K562 (cell line): Measurements from ENCODE around the gene CCDC88C. TPM values are rescaled to one million over a fixed set of nuclear protein-coding genes. Genes with fewer than 3 reads are reported as not detected.

Source experiments
- ATAC-seq: fragments of 200-7000 bp; cut with Tn5 transposase; 3 replicates; pipeline ENCODE4 v1.9.1; 2020; ENCODE audit warnings: moderate library complexity
- BruUV-seq: library from RNA; stranded (reverse); fragments of 400-500 nt; replicated peaks from 2 replicates; lab custom pipeline; 2021; lab: Mats Ljungman, UMichigan
- CTCF ChIA-PET: fragments of 300-600 bp; formaldehyde crosslinking; extraction: SDS; loops from one replicate; lab custom pipeline; 2021; ENCODE audit warnings: low intra/inter-chr PET ratio; lab: Yijun Ruan, JAX
- POLR2A ChIA-PET: fragments of 300-600, 350-650 bp; sonication (Branson Sonifier 250); formaldehyde crosslinking; extraction: SDS; loops from one replicate; lab custom pipeline; 2021; ENCODE audit warnings: antibody characterized with exemption, inconsistent platforms; lab: Yijun Ruan, JAX
- DNase-seq, 4 experiments: peaks; one replicate each; pipeline versions ENCODE4 v3.0.0 to v3.0.0-alpha.2; 2011 to 2018; ENCODE audit warnings: low spot score in 3 of 4, mixed read lengths in 3 of 4; ENCODE audit errors: extremely low read depth in 1 of 4
- FAIRE-seq: peaks from 2 replicates; lab custom pipeline; 2011; peaks lifted over from hg19 to GRCh38; lab: Jason Lieb, UNC
- H2AFZ ChIP-seq: 2 replicates; pipeline ENCODE4 v1.6.0; 2011; ENCODE audit warnings: low read depth, low read length, control low read depth, inconsistent platforms
- H3K27ac ChIP-seq: fragments of 200-600 bp; 3 replicates; pipeline ENCODE4 v1.8.0; 2011; ENCODE audit warnings: low read depth, mild to moderate bottlenecking, control low read depth, inconsistent platforms, low read length, moderate library complexity, mixed read lengths; ENCODE audit errors: extremely low read depth
- H3K27me3 ChIP-seq, 2 experiments: fragments of 300-600 bp in 1 of 2; 2 replicates in 1 of 2; 3 replicates in 1 of 2; pipeline versions ENCODE4 v1.6.0 to v1.8.0; 2011; ENCODE audit warnings: inconsistent platforms in 2 of 2, low read length in 2 of 2, mild to moderate bottlenecking in 1 of 2, mixed read lengths in 1 of 2, moderate library complexity in 1 of 2; ENCODE audit not compliant: control insufficient read depth in 2 of 2, insufficient read depth in 2 of 2
- H3K36me3 ChIP-seq: fragments of 300-600 bp; 3 replicates; pipeline ENCODE4 v1.8.0; 2011; ENCODE audit warnings: mild to moderate bottlenecking, low read length, inconsistent platforms; ENCODE audit not compliant: control insufficient read depth, insufficient read depth
- H3K4me1 ChIP-seq, 2 experiments: fragments of 200-600 bp in 1 of 2; replicated peaks in 1 of 2; 2 replicates in 1 of 2; 3 replicates in 1 of 2; pipeline versions ENCODE4 v1.5.1 to v1.8.0; 2011; ENCODE audit warnings: inconsistent platforms in 2 of 2, low read length in 2 of 2, mild to moderate bottlenecking in 1 of 2, mixed read lengths in 1 of 2, moderate library complexity in 1 of 2; ENCODE audit not compliant: control insufficient read depth in 2 of 2, insufficient read depth in 2 of 2
- H3K4me2 ChIP-seq: 2 replicates; pipeline ENCODE4 v1.6.1; 2011; ENCODE audit warnings: low read length, control low read depth, inconsistent platforms, mixed read lengths; ENCODE audit not compliant: insufficient read depth
- H3K4me3 ChIP-seq: fragments of 200-600 bp; sonication (generic), shearing (Covaris generic); 2 replicates; pipeline ENCODE4 v1.5.1; 2016; ENCODE audit warnings: control low read depth, inconsistent platforms
- H3K79me2 ChIP-seq: fragments of 200-600 bp; 3 replicates; pipeline ENCODE4 v1.8.0; 2011; ENCODE audit warnings: low read length, inconsistent platforms; ENCODE audit not compliant: control insufficient read depth, insufficient read depth
- H3K9ac ChIP-seq, 2 experiments: 2 replicates each; pipeline versions ENCODE4 v1.6.0 to v1.6.1; 2011; ENCODE audit warnings: low read depth in 2 of 2, low read length in 2 of 2, control low read depth in 1 of 2, inconsistent platforms in 1 of 2, mild to moderate bottlenecking in 1 of 2, mixed read lengths in 1 of 2; ENCODE audit not compliant: insufficient read depth in 1 of 2
- H3K9me1 ChIP-seq: one replicate; pipeline ENCODE4 v1.6.0; 2011; ENCODE audit warnings: inconsistent platforms, mild to moderate bottlenecking, low read length, moderate library complexity; ENCODE audit not compliant: control insufficient read depth, insufficient read depth
- H3K9me3 ChIP-seq: replicated peaks from 2 replicates; pipeline ENCODE4 v1.5.1; 2011; ENCODE audit warnings: low read depth, low read length, inconsistent platforms; ENCODE audit not compliant: control insufficient read depth, insufficient read depth
- H4K20me1 ChIP-seq: replicated peaks from 2 replicates; pipeline ENCODE4 v1.6.1; 2011; ENCODE audit warnings: low read length, inconsistent platforms, mixed read lengths; ENCODE audit not compliant: control insufficient read depth, insufficient read depth
- BRD4 ChIP-seq: fragments of 200-600 bp; sonication (generic); IDR thresholded peaks from 2 replicates; pipeline ENCODE4 v1.6.1; 2017; ENCODE audit warnings: inconsistent platforms
- FOXJ2 ChIP-seq: fragments of 200-800 bp; sonication (Bioruptor generic); IDR thresholded peaks from 2 replicates; pipeline ENCODE4 v1.6.1; 2016; ENCODE audit warnings: missing genetic modification characterization, missing compliant biosample characterization
- HNRNPH1 ChIP-seq: fragments of 200-400 bp; formaldehyde crosslinking; optimal IDR thresholded peaks from 2 replicates; pipeline ENCODE3; 2017; ENCODE audit warnings: low read depth, mild to moderate bottlenecking, low read length, moderate library complexity
- ILF3 ChIP-seq: fragments of 450-650 bp; IDR thresholded peaks from 2 replicates; pipeline ENCODE4 v1.6.1; 2018; ENCODE audit warnings: antibody characterized with exemption, mild to moderate bottlenecking, moderate library complexity, borderline replicate concordance
- MAFK ChIP-seq: IDR thresholded peaks from 2 replicates; pipeline ENCODE4 v1.6.1; 2011; ENCODE audit warnings: low read length, improper control_type of control experiment
- NCOR1 ChIP-seq: fragments of 450-650 bp; IDR thresholded peaks from 2 replicates; pipeline ENCODE4 v1.6.1; 2016; ENCODE audit warnings: mild to moderate bottlenecking, moderate library complexity
- SMARCE1 ChIP-seq: fragments of 450-650 bp; IDR thresholded peaks from 2 replicates; pipeline ENCODE4 v1.7.1; 2016; ENCODE audit warnings: mild to moderate bottlenecking
- ZNF699 ChIP-seq: fragments of 250-450 bp; sonication (Bioruptor Pico); IDR thresholded peaks from 2 replicates; pipeline ENCODE4 v1.8.0; 2021; ENCODE audit warnings: mild to moderate bottlenecking, moderate library complexity; ENCODE audit not compliant: insufficient replicate concordance
- ZSCAN32 ChIP-seq: fragments of 450-650 bp; formaldehyde crosslinking; IDR thresholded peaks from 2 replicates; pipeline ENCODE4 v1.4.0; 2020; ENCODE audit warnings: mild to moderate bottlenecking, moderate library complexity
- WGBS: fragments of 100-300 bp; shearing (Covaris generic); methylation state at CpG from one replicate; pipeline ENCODE4 v1.1.6; 2016; ENCODE audit warnings: low coverage, mixed read lengths; ENCODE audit not compliant: insufficient coverage; ENCODE audit errors: missing lambda C conversion rate; 5-methylcytosine and 5-hydroxymethylcytosine counted together
- in situ Hi-C: fragments of 300-500 bp; cut with MboI; formaldehyde crosslinking; loops from 4 replicates; pipeline ENCODE4 v1.15.0; 2018; ENCODE audit warnings: inconsistent platforms, mixed read lengths
- intact Hi-C: fragments of 100-400 bp; cut with micrococcal nuclease; formaldehyde crosslinking; loops from 2 replicates; pipeline ENCODE4 v1.14.2; 2022
- polyA plus RNA-seq, 8 experiments: library from polyadenylated mRNA; depleted of rRNA in 4 of 8; stranded (reverse) in 5 of 8; unstranded in 3 of 8; fragments of >200 nt; fragmentation: Nextera tagmentation in 2 of 8; fragmentation: Illumina TruSeq in 1 of 8; extraction: Ambion mirVana in 2 of 8; extraction: Trizol in 1 of 8; gene quantifications; 2 replicates each; pipeline versions ENCODE4 v1.2.1 to v1.2.3, GENCODE V29; 2011 to 2014; ENCODE audit warnings: inconsistent platforms in 1 of 8, missing spikeins in 1 of 8
- total RNA-seq, 7 experiments: library from RNA; depleted of rRNA in 6 of 7; stranded (reverse); fragments of >200 nt in 6 of 7; fragmentation: Illumina TruSeq in 2 of 7; extraction: Trizol in 2 of 7; gene quantifications; 2 replicates each; pipeline versions ENCODE4 v1.2.1 to v1.2.3, GENCODE V29; 2011 to 2021; ENCODE audit warnings: low replicate concordance in 1 of 7
- TF ChIP-seq, protein P1 (sequence below): fragments of 450-650 bp; IDR thresholded peaks from 2 replicates; pipeline ENCODE4 v1.6.1; 2016; ENCODE audit warnings: antibody characterized with exemption
- TF ChIP-seq, protein P2 (sequence below): sonication (generic); formaldehyde crosslinking; IDR thresholded peaks from 2 replicates; pipeline ENCODE4 v1.8.0; 2022; ENCODE audit warnings: missing genetic modification reagents, mild to moderate bottlenecking, borderline replicate concordance
- TF ChIP-seq, protein P3 (sequence below): IDR thresholded peaks from 2 replicates; pipeline ENCODE4 v1.6.1; 2011; ENCODE audit warnings: borderline replicate concordance, low read depth, mild to moderate bottlenecking, moderate library complexity, low read length; ENCODE audit not compliant: insufficient read depth, poor library complexity, severe bottlenecking
- TF ChIP-seq, protein P4 (sequence below): fragments of 450-650 bp; IDR thresholded peaks from 2 replicates; pipeline ENCODE4 v1.6.1; 2016; ENCODE audit warnings: mild to moderate bottlenecking

Gene CCDC88C
- total and polyA plus RNA-seq, 9 of the 15 experiments (the other 6 are each of a cell fraction or from before 2014, with no cell fraction given) = 0.62 to 22.5 (median 10.7) TPM

DNA sequence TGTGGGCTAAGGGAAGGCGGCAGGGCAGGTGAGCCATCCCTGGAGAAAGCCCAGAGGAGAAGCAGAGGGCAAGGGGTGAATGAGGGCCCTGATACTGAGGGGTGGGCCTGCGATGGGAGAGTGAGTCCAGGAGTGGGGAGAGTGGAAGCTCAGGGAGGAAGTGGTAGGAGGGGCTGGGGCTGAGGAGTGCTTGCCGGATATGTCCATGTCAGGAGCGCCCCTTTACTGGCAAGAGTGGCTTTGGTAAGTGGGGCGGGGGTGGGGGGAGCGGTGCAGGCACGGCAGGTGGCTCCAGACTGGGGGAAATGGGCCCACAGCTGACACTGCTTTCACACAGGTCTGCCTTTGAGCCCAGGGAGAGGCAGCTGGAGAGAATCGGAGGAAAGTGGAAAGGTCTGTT lies 86.8 kb downstream of the CCDC88C start:
- H3K4me3 ChIP-seq = no peak overlapping the region
- ATAC-seq (no peak), DNase-seq (no peak), FAIRE-seq (no peak)
- peaks cover 16% of the 10 kb centered on the region in 2 experiments; a peak in 4 of 5 replicates for H3K4me1 ChIP-seq
- no peak overlapping the region for H3K27ac ChIP-seq
- no peaks in the 10 kb centered on the region for H4K20me1 ChIP-seq
- H3K9me3 ChIP-seq = no peaks in the 10 kb centered on the region
- TF ChIP-seq FOXJ2 (no peak), HNRNPH1 (no peak), ILF3 (no peak), MAFK (no peak), SMARCE1 (no peak), ZNF699 (CRISPR knock-in tag) (no peak), ZSCAN32 (CRISPR knock-in tag) (no peak), BRD4 (no peak), NCOR1 (no peak)
- TF ChIP-seq, protein P1, sequence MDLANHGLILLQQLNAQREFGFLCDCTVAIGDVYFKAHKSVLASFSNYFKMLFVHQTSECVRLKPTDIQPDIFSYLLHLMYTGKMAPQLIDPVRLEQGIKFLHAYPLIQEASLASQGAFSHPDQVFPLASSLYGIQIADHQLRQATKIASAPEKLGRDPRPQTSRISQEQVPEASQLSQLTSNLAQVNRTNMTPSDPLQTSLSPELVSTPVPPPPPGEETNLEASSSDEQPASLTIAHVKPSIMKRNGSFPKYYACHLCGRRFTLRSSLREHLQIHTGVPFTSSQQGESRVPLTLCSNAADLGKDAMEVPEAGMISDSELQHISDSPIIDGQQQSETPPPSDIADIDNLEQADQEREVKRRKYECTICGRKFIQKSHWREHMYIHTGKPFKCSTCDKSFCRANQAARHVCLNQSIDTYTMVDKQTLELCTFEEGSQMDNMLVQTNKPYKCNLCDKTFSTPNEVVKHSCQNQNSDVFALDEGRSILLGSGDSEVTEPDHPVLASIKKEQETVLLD = no peak
- TF ChIP-seq, protein P2, sequence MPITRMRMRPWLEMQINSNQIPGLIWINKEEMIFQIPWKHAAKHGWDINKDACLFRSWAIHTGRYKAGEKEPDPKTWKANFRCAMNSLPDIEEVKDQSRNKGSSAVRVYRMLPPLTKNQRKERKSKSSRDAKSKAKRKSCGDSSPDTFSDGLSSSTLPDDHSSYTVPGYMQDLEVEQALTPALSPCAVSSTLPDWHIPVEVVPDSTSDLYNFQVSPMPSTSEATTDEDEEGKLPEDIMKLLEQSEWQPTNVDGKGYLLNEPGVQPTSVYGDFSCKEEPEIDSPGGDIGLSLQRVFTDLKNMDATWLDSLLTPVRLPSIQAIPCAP (CRISPR knock-in tag) = no peak
- TF ChIP-seq, protein P3, sequence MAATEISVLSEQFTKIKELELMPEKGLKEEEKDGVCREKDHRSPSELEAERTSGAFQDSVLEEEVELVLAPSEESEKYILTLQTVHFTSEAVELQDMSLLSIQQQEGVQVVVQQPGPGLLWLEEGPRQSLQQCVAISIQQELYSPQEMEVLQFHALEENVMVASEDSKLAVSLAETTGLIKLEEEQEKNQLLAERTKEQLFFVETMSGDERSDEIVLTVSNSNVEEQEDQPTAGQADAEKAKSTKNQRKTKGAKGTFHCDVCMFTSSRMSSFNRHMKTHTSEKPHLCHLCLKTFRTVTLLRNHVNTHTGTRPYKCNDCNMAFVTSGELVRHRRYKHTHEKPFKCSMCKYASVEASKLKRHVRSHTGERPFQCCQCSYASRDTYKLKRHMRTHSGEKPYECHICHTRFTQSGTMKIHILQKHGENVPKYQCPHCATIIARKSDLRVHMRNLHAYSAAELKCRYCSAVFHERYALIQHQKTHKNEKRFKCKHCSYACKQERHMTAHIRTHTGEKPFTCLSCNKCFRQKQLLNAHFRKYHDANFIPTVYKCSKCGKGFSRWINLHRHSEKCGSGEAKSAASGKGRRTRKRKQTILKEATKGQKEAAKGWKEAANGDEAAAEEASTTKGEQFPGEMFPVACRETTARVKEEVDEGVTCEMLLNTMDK = no peak
- TF ChIP-seq, protein P4, sequence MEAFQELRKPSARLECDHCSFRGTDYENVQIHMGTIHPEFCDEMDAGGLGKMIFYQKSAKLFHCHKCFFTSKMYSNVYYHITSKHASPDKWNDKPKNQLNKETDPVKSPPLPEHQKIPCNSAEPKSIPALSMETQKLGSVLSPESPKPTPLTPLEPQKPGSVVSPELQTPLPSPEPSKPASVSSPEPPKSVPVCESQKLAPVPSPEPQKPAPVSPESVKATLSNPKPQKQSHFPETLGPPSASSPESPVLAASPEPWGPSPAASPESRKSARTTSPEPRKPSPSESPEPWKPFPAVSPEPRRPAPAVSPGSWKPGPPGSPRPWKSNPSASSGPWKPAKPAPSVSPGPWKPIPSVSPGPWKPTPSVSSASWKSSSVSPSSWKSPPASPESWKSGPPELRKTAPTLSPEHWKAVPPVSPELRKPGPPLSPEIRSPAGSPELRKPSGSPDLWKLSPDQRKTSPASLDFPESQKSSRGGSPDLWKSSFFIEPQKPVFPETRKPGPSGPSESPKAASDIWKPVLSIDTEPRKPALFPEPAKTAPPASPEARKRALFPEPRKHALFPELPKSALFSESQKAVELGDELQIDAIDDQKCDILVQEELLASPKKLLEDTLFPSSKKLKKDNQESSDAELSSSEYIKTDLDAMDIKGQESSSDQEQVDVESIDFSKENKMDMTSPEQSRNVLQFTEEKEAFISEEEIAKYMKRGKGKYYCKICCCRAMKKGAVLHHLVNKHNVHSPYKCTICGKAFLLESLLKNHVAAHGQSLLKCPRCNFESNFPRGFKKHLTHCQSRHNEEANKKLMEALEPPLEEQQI = no peak
- BruUV-seq = no TSS peak
- intact Hi-C loops = no loop called here
- H3K9me1 ChIP-seq = no peaks in the 10 kb centered on the region
- H3K4me2 ChIP-seq = no peak overlapping the region
- H2AFZ ChIP-seq = no peak overlapping the region
- peaks cover 10% of the 10 kb centered on the region; the same call in 1 of the 3 replicates for H3K36me3 ChIP-seq
- CTCF ChIA-PET = no interaction called here
- no peak overlapping the region for H3K9ac ChIP-seq
- no peaks in the 10 kb centered on the region for H3K27me3 ChIP-seq
- H3K79me2 ChIP-seq = no peaks in the 10 kb centered on the region
- WGBS = 87% methylated on average over 3 of the region's 8 CpGs
- POLR2A ChIA-PET = no interaction called here
- in situ Hi-C loops = no loop called here
